Neural cell (in vitro differentiated cells): ENCODE data around the gene GSG1.

ENCODE experiments used
- CTCF ChIP-seq: fragments of 450-650 bp; IDR thresholded peaks from 2 replicates; pipeline ENCODE4 v1.5.1; 2014; ENCODE audit warnings: antibody characterized with exemption, mild to moderate bottlenecking, moderate library complexity; ENCODE audit not compliant: poor library complexity, severe bottlenecking
- EP300 ChIP-seq: fragments of 450-650 bp; conservative IDR thresholded peaks from 2 replicates; pipeline ENCODE4 v1.6.1; 2014; ENCODE audit warnings: antibody characterized with exemption, mild to moderate bottlenecking, moderate library complexity; ENCODE audit not compliant: poor library complexity, severe bottlenecking
- POLR2AphosphoS5 ChIP-seq: IDR thresholded peaks from 2 replicates; pipeline ENCODE4 v1.6.1; 2012
- TAF1 ChIP-seq: IDR thresholded peaks from 2 replicates; pipeline ENCODE4 v1.6.1; 2012; ENCODE audit warnings: low read depth

DNA sequence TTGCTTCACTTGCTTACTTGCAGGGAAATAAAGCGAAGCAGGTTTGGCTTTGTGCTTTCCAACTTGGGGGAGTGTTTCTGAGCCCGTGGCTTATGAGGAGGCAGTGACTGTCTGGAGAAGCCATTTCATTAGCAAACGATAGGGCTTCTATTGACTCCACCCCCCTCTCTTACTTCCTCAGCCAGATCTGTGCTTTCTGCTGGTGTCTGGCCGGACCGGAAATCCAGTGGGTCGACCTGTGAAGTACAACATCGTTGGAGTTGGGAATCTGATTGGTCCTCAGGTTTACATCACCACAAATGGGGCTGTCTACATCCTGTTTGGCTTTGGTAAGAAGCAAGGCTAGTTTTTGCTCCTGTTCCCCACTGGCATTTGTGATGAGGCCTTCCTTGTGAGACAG is 37.0 kb downstream of the GSG1 start:
- no peak for TF ChIP-seq TAF1
- TF ChIP-seq EP300 = no peak
- no peak for TF ChIP-seq CTCF
- no peak for TF ChIP-seq POLR2AphosphoS5
